PFSK-1 (cell line): Measurements from ENCODE around the gene SSH2.

Source experiments
- FOXP2 ChIP-seq: optimal IDR thresholded peaks from 2 replicates; pipeline ENCODE3; 2011; ENCODE audit warnings: borderline replicate concordance, control low read depth, inconsistent platforms; ENCODE audit not compliant: insufficient read depth; ENCODE audit errors: extremely low read length, extremely low read depth
- POLR2AphosphoS5 ChIP-seq: IDR thresholded peaks from 2 replicates; pipeline ENCODE4 v1.6.1; 2012; ENCODE audit warnings: low read depth, mild to moderate bottlenecking, control low read depth, low read length, moderate library complexity
- REST ChIP-seq, 2 experiments: IDR thresholded peaks; 2 replicates each; pipeline versions ENCODE4 v1.6.1 to v1.8.0; 2011 to 2012; ENCODE audit warnings: low read depth in 2 of 2, low read length in 2 of 2, control low read depth in 1 of 2, inconsistent platforms in 1 of 2, mild to moderate bottlenecking in 1 of 2, moderate library complexity in 1 of 2; ENCODE audit not compliant: insufficient read depth in 1 of 2
- SIN3A ChIP-seq: IDR thresholded peaks from 2 replicates; pipeline ENCODE4 v1.6.1; 2012; ENCODE audit warnings: mild to moderate bottlenecking, low read length, moderate library complexity, borderline replicate concordance; ENCODE audit not compliant: insufficient read depth
- TAF1 ChIP-seq: IDR thresholded peaks from 2 replicates; pipeline ENCODE4 v1.6.1; 2012; ENCODE audit warnings: low read length, control low read depth, borderline replicate concordance; ENCODE audit not compliant: insufficient read depth

The SSH2 gene

DNA sequence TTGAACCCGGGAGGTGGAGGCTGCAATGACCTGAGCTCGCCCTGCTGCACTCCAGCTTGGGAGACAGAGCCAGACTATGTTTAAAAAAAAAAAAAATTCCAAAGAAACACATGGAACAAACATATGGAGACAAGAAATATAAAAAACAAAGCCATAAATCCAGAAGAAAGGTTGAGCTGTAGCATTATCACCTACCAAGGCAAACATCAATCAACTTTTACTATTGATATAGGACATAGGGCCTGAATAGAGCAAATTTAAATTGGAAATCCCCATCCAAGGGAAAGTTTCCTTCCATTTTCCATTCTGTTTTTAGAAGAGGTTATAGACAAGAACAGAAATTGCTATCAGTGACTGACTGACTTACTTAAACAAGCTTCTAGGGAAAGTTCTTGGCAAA, 56.6 kb downstream of the SSH2 start:
- TF ChIP-seq FOXP2 (no peak), TAF1 (no peak), REST (IDR thresholded peaks at IDR 0.05; ENCODE audit: insufficient read depth in 1 of 2, low read depth in 2 of 2, low read length in 2 of 2) (no peak), POLR2AphosphoS5 (no peak), SIN3A (no peak)

- TF ChIP-seq TAF1 (no peak), SIN3A (no peak), REST (IDR thresholded peaks at IDR 0.05; ENCODE audit: insufficient read depth in 1 of 2, low read depth in 2 of 2, low read length in 2 of 2) (no peak), POLR2AphosphoS5 (no peak), FOXP2 (no peak)
Measured at GRCh38 chr17:29870836-29871465, 59.1 kb downstream of the SSH2 start.

DNA sequence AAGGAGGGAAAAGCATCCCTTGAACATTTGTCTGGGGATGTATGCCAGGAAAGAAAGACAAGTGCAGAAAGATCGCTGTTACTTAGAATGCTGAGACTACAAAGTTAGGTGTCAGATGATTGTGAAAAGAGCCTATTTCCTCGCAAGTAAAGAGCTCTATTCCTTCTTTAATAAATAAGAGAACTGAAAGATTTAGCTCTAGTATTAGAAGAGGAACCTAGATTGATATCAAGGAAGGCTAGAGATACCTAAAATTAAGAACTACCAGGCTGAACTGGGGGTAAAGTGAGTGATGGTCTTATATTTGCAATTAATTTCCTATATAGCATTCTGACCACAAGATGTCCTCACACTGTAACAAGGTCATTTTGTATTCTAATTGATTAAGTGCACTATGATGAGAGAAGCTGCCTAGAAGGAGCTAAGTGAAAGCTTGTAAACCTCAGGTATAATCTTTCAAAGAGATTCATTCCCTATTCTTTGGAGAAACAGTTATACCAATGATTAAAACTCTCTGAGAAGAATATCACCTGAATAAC, 62.3 kb downstream of the SSH2 start:
- TF ChIP-seq FOXP2: no peak
- no peak for TF ChIP-seq SIN3A
- TF ChIP-seq REST (IDR thresholded peaks at IDR 0.05; ENCODE audit: insufficient read depth in 1 of 2, low read depth in 2 of 2, low read length in 2 of 2): no peak
- no peak for TF ChIP-seq POLR2AphosphoS5
- TF ChIP-seq TAF1: no peak

GRCh38 chr17:29866746-29867404, 63.2 kb downstream of the SSH2 start:
- TF ChIP-seq POLR2AphosphoS5 (no peak), FOXP2 (no peak), REST (IDR thresholded peaks at IDR 0.05; ENCODE audit: insufficient read depth in 1 of 2, low read depth in 2 of 2, low read length in 2 of 2) (no peak), SIN3A (no peak), TAF1 (no peak)
